Left ventricle myocardium inferior (tissue), 1 donor: ENCODE data around the gene OR6X1. TPM values are rescaled to one million over a fixed set of nuclear protein-coding genes. Genes with fewer than 3 reads are reported as not detected.
A peak's percentile ranks its signal among the peaks of the same experiment; 100 is the strongest.

Experiments used
- DNase-seq: peaks from one replicate; pipeline ENCODE4 v3.0.0-alpha.2; 2020
- H3K27ac ChIP-seq: fragments of 200-600 bp; replicated peaks from 2 replicates; pipeline ENCODE4 v1.8.0; 2021
- H3K27me3 ChIP-seq: fragments of 200-600 bp; 2 replicates; pipeline ENCODE4 v1.8.0; 2021; ENCODE audit warnings: low read depth
- H3K36me3 ChIP-seq: fragments of 200-600 bp; 2 replicates; pipeline ENCODE4 v1.8.0; 2021
- H3K4me1 ChIP-seq: fragments of 200-600 bp; 2 replicates; pipeline ENCODE4 v1.8.0; 2021
- H3K4me3 ChIP-seq: fragments of 200-600 bp; 2 replicates; pipeline ENCODE4 v1.8.0; 2021; ENCODE audit warnings: mild to moderate bottlenecking, moderate library complexity
- H3K9me3 ChIP-seq: fragments of 200-600 bp; replicated peaks from 2 replicates; pipeline ENCODE4 v1.8.0; 2021
- CTCF ChIP-seq: fragments of 200-600 bp; IDR thresholded peaks from 2 replicates; pipeline ENCODE4 v1.8.0; 2021; ENCODE audit warnings: antibody characterized with exemption, mild to moderate bottlenecking, borderline replicate concordance
- intact Hi-C: fragments of 100-400 bp; cut with micrococcal nuclease; formaldehyde crosslinking; loops from one replicate; pipeline ENCODE4 v1.11.0; 2022
- total RNA-seq: library from RNA; stranded (reverse); fragmentation: NEBNext Ultra II Directional; extraction: Animal tissue kit (Norgen Biotek cat#: 25700); gene quantifications from one replicate; pipeline ENCODE4 v1.2.1, GENCODE V29; 2021
- donor health status: DM: no; HTN: yes; CAD: no; lungs with severe emphysema.

OR6X1 gene
- total RNA-seq, 1 donor from 2014 or later = not detected

GRCh38 chr11:123742031-123742723 lies 12.1 kb downstream of the OR6X1 start:
- H3K9me3 ChIP-seq = no peaks in the 10 kb centered on the region
- H3K27me3 ChIP-seq = no peaks in the 10 kb centered on the region
- intact Hi-C loops = no loop called here
- TF ChIP-seq CTCF = no peak
- H3K27ac ChIP-seq = peak overlapping the region; percentile 89
- peak overlapping the region; percentile 95 for H3K4me3 ChIP-seq
- DNase-seq = no peak
- H3K4me1 ChIP-seq = peaks cover 26% of the 10 kb centered on the region
- H3K36me3 ChIP-seq = peaks cover 4% of the 10 kb centered on the region

- Histone ChIP-seq H3K36me3 (peaks cover 4% of the 10 kb centered on the region), H3K27ac (peak within 1 kb of the TSS; percentile 89), H3K4me3 (peak within 1 kb of the TSS; percentile 95), H3K4me1 (peaks cover 26% of the 10 kb centered on the region), H3K27me3 (no peaks in the 10 kb centered on the region), H3K9me3 (no peaks in the 10 kb centered on the region)
- intact Hi-C loops = no loop called here
- peak; percentile 93 for DNase-seq
- TF ChIP-seq CTCF = peak; percentile 37
Measured at GRCh38 chr11:123741159-123742030, 12.9 kb downstream of the OR6X1 start, which contains the start of gene ZNF202. Gene ZNF202 (minus strand): TSS chr11:123741660. CDS start chr11:123730888, 10,772 bp downstream.

- H3K27me3 ChIP-seq = no peaks in the 10 kb centered on the region
- peak overlapping the region; percentile 95 for H3K4me3 ChIP-seq
- peaks cover 26% of the 10 kb centered on the region for H3K4me1 ChIP-seq
- H3K27ac ChIP-seq = peak overlapping the region; percentile 89
- DNase-seq = no peak
- intact Hi-C loops = no loop called here
- no peaks in the 10 kb centered on the region for H3K9me3 ChIP-seq
- peaks cover 4% of the 10 kb centered on the region for H3K36me3 ChIP-seq
- TF ChIP-seq CTCF = no peak
Measured at GRCh38 chr11:123740787-123741158, 13.5 kb downstream of the OR6X1 start.

GRCh38 chr11:123738374-123738773 lies 15.9 kb downstream of the OR6X1 start:
- no peaks in the 10 kb centered on the region for H3K9me3 ChIP-seq
- intact Hi-C loops = no loop called here
- H3K27me3 ChIP-seq = no peaks in the 10 kb centered on the region
- H3K4me1 ChIP-seq = peaks cover 26% of the 10 kb centered on the region
- peaks cover 9% of the 10 kb centered on the region for H3K36me3 ChIP-seq
- H3K27ac ChIP-seq = no peak overlapping the region
- TF ChIP-seq CTCF = no peak
- no peak for DNase-seq
- H3K4me3 ChIP-seq = no peak overlapping the region

- TF ChIP-seq CTCF = no peak
- Histone ChIP-seq H3K27me3 (no peaks in the 10 kb centered on the region), H3K9me3 (no peaks in the 10 kb centered on the region), H3K27ac (no peak overlapping the region), H3K4me1 (peaks cover 18% of the 10 kb centered on the region), H3K4me3 (no peak overlapping the region), H3K36me3 (peaks cover 9% of the 10 kb centered on the region)
- no peak for DNase-seq
- intact Hi-C loops = no loop called here
Measured at GRCh38 chr11:123736769-123737168, 17.5 kb downstream of the OR6X1 start.
